GM03348 (cell line): ENCODE data around the gene CDH5.
A peak's percentile ranks its signal among the peaks of the same experiment; 100 is the strongest.

Experiments
- DNase-seq: peaks from one replicate; pipeline ENCODE4 v3.0.0; 2012; ENCODE audit warnings: low spot score

Gene CDH5

DNA sequence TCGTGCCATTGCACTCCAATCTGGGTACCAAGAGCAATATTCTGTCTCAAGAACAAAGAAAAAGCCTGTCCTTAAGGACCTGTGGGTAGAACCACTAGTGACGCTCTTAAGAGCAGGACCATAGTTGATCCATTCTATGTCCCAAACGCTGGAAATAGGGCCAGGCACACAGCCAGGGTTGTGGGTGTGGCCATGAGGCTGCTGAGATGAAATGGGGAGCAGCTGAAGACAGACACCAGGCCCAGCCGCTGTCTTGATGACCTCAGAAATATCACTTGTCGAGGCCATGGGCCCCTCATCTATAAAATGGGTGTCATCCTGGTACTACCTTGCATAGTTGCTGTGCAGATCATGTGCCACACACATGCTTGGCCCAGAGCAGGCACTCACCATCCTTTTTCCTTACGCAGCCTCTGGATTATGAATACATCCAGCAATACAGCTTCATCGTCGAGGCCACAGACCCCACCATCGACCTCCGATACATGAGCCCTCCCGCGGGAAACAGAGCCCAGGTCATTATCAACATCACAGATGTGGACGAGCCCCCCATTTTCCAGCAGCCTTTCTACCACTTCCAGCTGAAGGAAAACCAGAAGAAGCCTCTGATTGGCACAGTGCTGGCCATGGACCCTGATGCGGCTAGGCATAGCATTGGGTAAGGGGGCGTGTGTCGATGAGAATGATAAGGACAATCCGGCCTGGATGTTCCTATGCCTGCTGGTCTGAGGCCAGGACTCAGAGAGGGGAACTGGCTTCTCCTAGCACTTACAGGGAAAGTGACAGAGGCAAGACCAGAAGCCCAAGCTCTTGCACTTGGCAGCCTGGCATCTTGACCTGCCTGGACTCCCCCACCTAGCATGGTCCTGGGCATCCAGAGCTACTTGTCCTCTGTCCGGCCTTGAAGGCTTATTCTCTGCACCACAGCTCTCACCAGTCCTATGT, 25.5 kb downstream of the CDH5 start:
- DNase-seq: no peak

DNA sequence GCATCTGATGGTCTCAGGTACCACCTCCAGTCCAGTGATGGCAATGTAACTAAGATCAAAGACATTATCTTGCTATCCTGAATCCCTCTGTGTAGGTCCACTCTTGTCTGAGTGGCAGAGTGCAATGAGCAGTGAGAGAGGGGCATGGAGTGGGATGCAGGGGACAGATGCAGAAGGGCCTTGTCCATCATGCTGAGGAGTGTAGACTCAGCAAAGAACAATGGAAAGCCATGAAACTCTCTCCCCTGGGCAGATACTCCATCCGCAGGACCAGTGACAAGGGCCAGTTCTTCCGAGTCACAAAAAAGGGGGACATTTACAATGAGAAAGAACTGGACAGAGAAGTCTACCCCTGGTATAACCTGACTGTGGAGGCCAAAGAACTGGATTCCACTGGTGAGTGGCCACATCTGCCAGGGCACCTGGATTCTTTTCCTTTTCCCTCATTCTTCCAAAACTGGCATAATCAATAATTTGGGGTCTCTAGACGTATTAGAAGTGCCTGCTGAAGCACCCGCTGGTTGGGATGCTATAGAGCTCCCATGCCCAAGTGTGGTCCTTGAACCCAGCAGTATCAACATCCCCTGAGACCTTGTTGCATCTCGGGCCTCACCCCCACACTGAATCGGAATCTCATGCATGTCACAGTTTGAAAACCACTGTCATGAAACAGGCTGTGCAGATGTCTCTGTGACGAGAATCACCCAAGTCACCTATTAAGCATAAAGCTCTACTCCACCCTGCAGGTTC, 29.5 kb downstream of the CDH5 start:
- no peak for DNase-seq

GRCh38 chr16:66397736-66398433, 31.4 kb downstream of the CDH5 start:
- no peak for DNase-seq

- no peak for DNase-seq
Measured at GRCh38 chr16:66399031-66399430, 32.5 kb downstream of the CDH5 start.

DNA sequence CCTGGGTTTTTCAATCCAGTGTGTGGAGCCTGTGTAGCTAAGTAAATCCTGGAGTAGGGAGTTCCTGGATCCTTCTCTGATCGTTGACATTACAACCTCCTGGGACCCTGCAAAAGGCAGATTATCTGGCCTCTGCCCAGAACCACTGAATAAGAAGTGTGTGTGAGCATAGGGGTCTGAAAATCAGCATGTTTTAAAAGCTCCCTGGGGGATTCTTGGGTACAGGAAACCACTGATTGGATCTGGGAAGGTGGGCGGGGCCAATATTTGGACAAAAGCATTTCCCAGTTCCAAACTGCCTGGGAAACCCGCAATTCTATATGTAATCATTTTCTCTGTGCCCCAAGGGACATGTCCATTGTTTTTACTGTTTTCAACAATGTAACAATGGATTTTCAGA, 33.4 kb downstream of the CDH5 start:
- DNase-seq: no peak

DNA sequence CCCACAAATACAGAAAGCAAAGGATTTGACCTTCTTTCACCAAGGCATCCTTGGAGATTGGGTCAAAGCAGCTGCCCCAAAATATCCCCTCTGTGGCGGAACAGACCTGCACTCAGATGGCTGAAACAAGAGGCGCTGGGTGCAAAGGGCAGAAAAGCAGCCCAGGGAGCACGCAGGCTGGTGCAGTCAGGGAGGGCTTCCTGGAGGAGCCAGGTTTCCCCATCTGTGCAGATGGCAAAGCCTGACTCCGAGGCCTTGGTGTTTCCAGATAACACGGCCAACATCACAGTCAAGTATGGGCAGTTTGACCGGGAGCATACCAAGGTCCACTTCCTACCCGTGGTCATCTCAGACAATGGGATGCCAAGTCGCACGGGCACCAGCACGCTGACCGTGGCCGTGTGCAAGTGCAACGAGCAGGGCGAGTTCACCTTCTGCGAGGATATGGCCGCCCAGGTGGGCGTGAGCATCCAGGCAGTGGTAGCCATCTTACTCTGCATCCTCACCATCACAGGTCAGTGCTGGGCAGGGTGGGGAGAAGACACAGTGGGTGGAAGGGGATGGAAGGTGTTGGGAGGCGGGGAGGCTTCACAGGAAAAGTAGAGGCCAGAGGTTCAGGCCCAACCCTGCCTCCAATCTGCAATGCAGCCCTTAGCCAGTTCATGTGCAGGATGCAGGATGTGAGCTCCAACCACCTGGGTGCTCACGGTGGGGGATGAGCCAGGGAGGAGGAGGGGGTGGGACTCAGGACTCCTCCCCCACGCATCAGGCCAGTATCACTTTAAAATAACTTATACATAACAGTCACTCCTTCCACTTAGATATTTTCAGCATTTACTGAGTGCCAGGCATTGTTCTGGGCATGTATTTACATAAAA, 34.3 kb downstream of the CDH5 start:
- no peak for DNase-seq

DNA sequence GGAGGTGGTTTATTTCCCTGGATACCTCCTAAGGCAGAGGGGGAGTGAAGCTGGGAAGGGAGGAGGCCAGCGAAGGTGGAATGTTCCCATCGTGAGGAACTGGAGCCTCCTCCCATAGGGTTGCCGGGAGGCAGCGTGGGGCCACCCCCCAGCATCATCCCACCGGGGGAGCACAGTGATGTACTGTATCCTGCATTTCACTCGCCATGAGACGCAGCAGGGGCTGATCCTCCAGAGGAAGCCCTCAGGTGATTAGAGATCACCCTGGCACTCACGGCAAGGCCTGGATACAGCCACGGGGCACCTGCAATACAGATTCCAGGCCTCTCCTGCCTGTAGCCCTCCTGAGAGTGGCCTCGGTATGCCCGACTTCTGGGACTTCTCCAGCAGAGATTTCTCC, 35.1 kb downstream of the CDH5 start:
- DNase-seq: no peak

- no peak for DNase-seq
Measured at GRCh38 chr16:66402166-66402565, 35.7 kb downstream of the CDH5 start.

DNA sequence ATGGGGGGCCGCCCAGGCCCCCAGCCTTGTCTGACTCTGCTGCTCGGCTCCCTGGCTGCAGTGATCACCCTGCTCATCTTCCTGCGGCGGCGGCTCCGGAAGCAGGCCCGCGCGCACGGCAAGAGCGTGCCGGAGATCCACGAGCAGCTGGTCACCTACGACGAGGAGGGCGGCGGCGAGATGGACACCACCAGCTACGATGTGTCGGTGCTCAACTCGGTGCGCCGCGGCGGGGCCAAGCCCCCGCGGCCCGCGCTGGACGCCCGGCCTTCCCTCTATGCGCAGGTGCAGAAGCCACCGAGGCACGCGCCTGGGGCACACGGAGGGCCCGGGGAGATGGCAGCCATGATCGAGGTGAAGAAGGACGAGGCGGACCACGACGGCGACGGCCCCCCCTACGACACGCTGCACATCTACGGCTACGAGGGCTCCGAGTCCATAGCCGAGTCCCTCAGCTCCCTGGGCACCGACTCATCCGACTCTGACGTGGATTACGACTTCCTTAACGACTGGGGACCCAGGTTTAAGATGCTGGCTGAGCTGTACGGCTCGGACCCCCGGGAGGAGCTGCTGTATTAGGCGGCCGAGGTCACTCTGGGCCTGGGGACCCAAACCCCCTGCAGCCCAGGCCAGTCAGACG, 36.2 kb downstream of the CDH5 start:
- DNase-seq: no peak

DNA sequence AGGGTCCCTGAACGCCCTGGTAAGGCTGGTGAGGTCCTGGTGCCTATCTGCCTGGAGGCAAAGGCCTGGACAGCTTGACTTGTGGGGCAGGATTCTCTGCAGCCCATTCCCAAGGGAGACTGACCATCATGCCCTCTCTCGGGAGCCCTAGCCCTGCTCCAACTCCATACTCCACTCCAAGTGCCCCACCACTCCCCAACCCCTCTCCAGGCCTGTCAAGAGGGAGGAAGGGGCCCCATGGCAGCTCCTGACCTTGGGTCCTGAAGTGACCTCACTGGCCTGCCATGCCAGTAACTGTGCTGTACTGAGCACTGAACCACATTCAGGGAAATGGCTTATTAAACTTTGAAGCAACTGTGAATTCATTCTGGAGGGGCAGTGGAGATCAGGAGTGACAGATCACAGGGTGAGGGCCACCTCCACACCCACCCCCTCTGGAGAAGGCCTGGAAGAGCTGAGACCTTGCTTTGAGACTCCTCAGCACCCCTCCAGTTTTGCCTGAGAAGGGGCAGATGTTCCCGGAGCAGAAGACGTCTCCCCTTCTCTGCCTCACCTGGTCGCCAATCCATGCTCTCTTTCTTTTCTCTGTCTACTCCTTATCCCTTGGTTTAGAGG, 37.1 kb downstream of the CDH5 start:
- no peak for DNase-seq

DNA sequence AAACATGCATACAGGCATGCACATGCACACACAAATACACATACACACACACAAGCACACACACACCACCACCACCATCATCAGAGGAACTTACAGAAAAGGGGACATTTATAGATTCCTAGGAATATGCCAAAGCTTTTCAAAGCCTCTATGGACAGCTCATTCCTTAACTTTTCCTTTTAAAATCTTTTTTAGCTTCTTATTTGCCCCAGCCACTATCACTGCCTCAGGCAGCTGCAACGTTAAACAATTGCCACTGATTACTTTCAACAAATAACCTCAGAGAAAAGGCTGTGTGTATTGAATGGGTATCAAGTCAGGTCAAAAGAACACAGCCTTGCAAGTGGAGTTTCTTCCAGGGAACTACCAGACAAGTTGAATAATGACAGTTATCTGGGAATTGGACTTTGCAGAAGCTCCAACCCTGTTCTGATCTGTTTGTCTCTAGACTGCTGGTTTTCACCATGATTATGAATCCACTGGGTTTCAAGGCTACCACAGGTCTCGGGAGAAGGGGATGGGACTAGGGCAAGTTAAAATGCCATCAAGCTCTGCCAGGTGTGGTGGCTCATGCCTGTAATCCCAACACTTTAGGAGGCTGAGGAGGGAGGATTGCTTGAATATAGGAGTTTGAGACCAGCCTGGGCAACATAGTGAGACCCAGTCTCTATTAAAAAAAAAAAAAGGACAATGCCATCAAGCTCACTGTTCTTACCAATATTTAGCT, 38.7 kb downstream of the CDH5 start:
- no peak for DNase-seq

DNA sequence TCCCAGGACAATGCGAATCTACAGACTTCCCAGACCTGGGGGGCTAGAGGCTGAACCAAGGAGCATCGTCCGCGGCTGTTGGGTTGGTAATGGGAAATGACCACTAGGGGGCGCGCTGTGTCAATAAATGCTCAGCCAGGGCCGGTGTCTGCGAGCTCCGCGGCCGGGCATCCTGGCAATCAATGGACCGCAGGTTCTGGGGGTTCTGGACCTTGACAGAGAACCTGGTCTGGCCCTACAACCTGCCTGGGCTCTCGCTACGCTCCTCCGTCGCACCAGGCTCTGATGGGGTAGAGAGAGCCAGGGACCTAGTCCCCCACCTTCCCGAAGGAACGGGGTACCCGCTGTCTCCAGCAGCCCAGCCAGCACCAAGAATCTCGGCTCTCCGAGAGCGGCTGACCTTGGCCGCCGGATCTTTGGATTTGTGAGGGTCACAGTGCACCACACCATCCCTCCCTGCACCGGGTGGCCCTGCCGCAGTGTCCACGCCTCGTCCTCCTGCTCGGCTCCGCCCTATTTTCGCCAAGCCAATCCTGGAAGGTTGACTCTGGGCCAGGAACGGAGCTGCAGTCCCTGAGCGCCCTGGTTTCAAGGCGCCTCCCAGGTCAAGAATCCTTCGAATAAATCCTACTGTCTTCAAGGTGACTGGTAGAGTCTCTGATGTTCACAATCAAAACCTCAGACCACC, 40.2 kb downstream of the CDH5 start:
- DNase-seq: peak; percentile 94

- DNase-seq: peak; percentile 48
Measured at GRCh38 chr16:66408163-66409048, 41.9 kb downstream of the CDH5 start.

DNA sequence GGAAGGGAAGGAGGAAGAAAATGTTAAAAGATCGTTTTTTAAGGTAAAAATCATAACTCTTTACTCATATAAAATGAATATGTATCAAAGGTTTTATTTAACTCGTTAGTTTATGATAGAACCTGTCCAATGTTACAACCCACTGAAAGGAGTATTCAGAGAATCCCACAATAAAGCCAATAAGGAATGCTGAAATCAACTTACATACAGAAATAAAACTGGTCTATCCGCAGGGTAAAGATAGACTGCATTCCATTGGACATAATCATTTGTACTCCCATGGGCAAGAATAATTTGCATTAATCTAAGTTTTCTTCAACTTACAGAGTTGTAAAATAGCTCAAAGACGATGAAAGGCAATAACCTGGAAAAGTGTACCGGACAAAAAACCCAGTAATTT, 42.7 kb downstream of the CDH5 start:
- peak; percentile 66 for DNase-seq

GRCh38 chr16:66412182-66412581, 45.7 kb downstream of the CDH5 start:
- DNase-seq: no peak

GRCh38 chr16:66414891-66415290, 48.4 kb downstream of the CDH5 start:
- DNase-seq: peak; percentile 24

GRCh38 chr16:66416136-66416535, 49.6 kb downstream of the CDH5 start:
- no peak for DNase-seq

DNA sequence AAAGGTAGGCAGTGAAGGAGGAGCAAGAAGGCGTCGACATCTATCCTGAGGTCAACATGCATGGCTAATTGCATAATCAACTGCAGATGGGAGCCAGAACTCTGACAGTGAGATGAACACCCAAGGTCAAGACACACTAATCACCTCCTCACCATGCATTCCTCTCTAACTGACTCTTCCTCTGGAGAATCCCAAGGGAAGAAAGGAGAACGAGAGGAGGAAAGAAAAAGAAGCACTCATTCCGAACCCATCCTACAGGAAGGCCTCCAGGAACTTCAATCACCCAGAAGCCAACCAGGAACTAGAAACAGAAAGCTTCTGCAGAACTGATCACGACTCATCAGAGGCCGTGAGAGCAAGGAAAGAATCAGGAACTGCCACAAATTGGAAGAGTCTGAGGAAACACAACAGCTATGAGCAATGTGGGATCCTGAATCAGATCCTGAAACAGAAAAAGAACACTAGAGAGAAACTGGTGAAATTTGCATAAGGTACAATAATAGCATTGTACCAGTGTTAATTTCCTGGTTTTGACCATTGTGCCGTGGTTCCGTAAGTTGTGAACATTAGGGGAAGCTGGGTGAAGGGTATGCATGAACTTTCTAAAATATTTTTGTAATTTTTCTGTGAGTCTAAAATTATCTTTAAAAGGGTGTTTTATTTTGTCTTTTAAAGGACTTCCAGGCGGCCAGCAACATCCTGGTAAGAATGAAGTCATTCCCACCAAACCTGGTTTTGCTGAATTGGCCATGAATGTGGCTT, 50.6 kb downstream of the CDH5 start:
- DNase-seq: peak; percentile 80
